ENCODE data around the gene PLK2.

The PLK2 gene

GRCh38 chr5:58452566-58453258 is 7.2 kb downstream of the PLK2 start:
- in situ Hi-C loops (cut with MboI; ENCODE audit: low sequenced_read_pairs), result loop anchor here (25.0 kb wide), 1 partner anchor 1165 kb away; no protein-coding TSS in a partner anchor

- in situ Hi-C loops (cut with MboI; ENCODE audit: low sequenced_read_pairs), result loop anchor here (25.0 kb wide), 1 partner anchor 1165 kb away; no protein-coding TSS in a partner anchor
Observed at GRCh38 chr5:58451732-58452565, 7.9 kb downstream of the PLK2 start.

- in situ Hi-C loops (cut with MboI; ENCODE audit: low sequenced_read_pairs), result loop anchor here (25.0 kb wide), 1 partner anchor 1164 kb away; no protein-coding TSS in a partner anchor
Observed at GRCh38 chr5:58450811-58451629, 8.9 kb downstream of the PLK2 start.

GRCh38 chr5:58450018-58450417 is 9.9 kb downstream of the PLK2 start:
- in situ Hi-C loops (cut with MboI; ENCODE audit: low sequenced_read_pairs), result loop anchor here (25.0 kb wide), 1 partner anchor 1163 kb away; no protein-coding TSS in a partner anchor

- in situ Hi-C loops (cut with MboI; ENCODE audit: low sequenced_read_pairs), result no loop called here
Observed at GRCh38 chr5:58447226-58447625, 12.7 kb downstream of the PLK2 start.

GRCh38 chr5:58446024-58446423 is 13.9 kb downstream of the PLK2 start:
- in situ Hi-C loops (cut with MboI; ENCODE audit: low sequenced_read_pairs), result no loop called here

- in situ Hi-C loops (cut with MboI; ENCODE audit: low sequenced_read_pairs), result no loop called here
Observed at GRCh38 chr5:58444805-58445204, 15.1 kb downstream of the PLK2 start.

- in situ Hi-C loops (cut with MboI; ENCODE audit: low sequenced_read_pairs), result no loop called here
Observed at GRCh38 chr5:58440901-58441460, 18.9 kb downstream of the PLK2 start.

GRCh38 chr5:58439094-58439644 is 20.7 kb downstream of the PLK2 start:
- in situ Hi-C loops (cut with MboI; ENCODE audit: low sequenced_read_pairs), result no loop called here

GRCh38 chr5:58437661-58438060 is 22.2 kb downstream of the PLK2 start:
- in situ Hi-C loops (cut with MboI; ENCODE audit: low sequenced_read_pairs), result no loop called here

GRCh38 chr5:58431832-58432231 is 28.1 kb downstream of the PLK2 start:
- in situ Hi-C loops (cut with MboI; ENCODE audit: low sequenced_read_pairs), result no loop called here

GRCh38 chr5:58412932-58413331 is 47.0 kb downstream of the PLK2 start:
- in situ Hi-C loops (cut with MboI; ENCODE audit: low sequenced_read_pairs), result no loop called here

- in situ Hi-C loops (cut with MboI; ENCODE audit: low sequenced_read_pairs), result no loop called here
Observed at GRCh38 chr5:58412081-58412480, 47.8 kb downstream of the PLK2 start.

GRCh38 chr5:58411372-58411771 is 48.5 kb downstream of the PLK2 start:
- in situ Hi-C loops (cut with MboI; ENCODE audit: low sequenced_read_pairs), result no loop called here

GRCh38 chr5:58410441-58410840 is 49.4 kb downstream of the PLK2 start:
- in situ Hi-C loops (cut with MboI; ENCODE audit: low sequenced_read_pairs), result no loop called here

GRCh38 chr5:58407042-58407719 is 52.7 kb downstream of the PLK2 start:
- in situ Hi-C loops (cut with MboI; ENCODE audit: low sequenced_read_pairs), result no loop called here

GRCh38 chr5:58406394-58406793 is 53.5 kb downstream of the PLK2 start:
- in situ Hi-C loops (cut with MboI; ENCODE audit: low sequenced_read_pairs), result no loop called here

GRCh38 chr5:58405175-58405574 is 54.7 kb downstream of the PLK2 start:
- in situ Hi-C loops (cut with MboI; ENCODE audit: low sequenced_read_pairs), result no loop called here

- in situ Hi-C loops (cut with MboI; ENCODE audit: low sequenced_read_pairs), result no loop called here
Observed at GRCh38 chr5:58404734-58405133, 55.2 kb downstream of the PLK2 start.

Data from HL-60/S4 treated with retinoic acid at 250 ng/mL for 4 days and 3 days (cell line).